Left cardiac atrium (tissue), 4 donors: ENCODE data around the gene ANP32E. TPM values are rescaled to one million over a fixed set of nuclear protein-coding genes. Genes with fewer than 3 reads are reported as not detected.
"Not testable (repeated sequence)": the region's sequence is repeated elsewhere in the genome, so short reads cannot be mapped to it uniquely, and the experiment has no call there.

Source experiments
- ATAC-seq, 2 donors: fragments of 200-7000 bp; cut with Tn5 transposase; one replicate each; pipeline ENCODE4 v1.9.1; 2020; ENCODE audit warnings: mild to moderate bottlenecking in 2 of 2, moderate library complexity in 2 of 2
- DNase-seq: peaks from one replicate; pipeline ENCODE4 v3.0.0-alpha.2; 2020
- intact Hi-C, 2 donors: fragments of 100-400 bp; cut with DNase I; formaldehyde crosslinking; loops; one replicate each; pipeline versions ENCODE4 v1.14.1 to v1.15.1; 2022 to 2023
- total RNA-seq, 2 donors: library from RNA; stranded (reverse); fragmentation: NEBNext Ultra II Directional; extraction: Animal tissue kit (Norgen Biotek cat#: 25700); gene quantifications; one replicate each; pipeline ENCODE4 v1.2.1, GENCODE V29; 2021
- donor health status: DM: no; HTN: yes; CAD: no.
- donor health status: DM: no; HTN: yes; CAD: no; lungs with severe emphysema.
- donor health status: DM: yes; HTN: yes; CAD: no.
- donor health status: Dilated cardiomyopathy.

Gene ANP32E
- total RNA-seq, 2 donors from 2014 or later: 25.5 to 38.1 TPM

- ATAC-seq: no peak
- no peak for DNase-seq
- intact Hi-C loops: no loop called here
Measured at GRCh38 chr1:150224983-150225382, 10.9 kb downstream of the ANP32E start.

DNA sequence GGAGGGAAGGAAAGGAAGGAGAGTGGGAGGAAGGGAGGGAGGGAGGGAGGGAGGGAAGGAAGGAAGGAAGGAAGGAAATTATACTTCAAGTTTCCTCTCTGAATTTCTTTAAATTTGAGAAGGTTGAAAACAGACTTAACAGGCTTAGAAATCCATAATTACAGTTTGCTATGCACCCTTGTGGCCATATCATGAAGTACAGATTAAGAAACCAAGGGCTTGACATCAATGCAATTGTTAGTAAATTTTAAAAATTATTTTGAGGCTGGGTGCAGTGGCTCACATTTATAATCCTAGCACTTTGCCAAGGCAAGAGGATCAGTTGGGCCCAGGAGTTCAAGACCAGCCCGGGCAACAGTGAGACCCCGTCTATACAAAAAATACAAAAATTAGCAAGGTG is 14.4 kb downstream of the ANP32E start:
- ATAC-seq (no peak), DNase-seq (no peak)
- intact Hi-C loops: no loop called here

DNA sequence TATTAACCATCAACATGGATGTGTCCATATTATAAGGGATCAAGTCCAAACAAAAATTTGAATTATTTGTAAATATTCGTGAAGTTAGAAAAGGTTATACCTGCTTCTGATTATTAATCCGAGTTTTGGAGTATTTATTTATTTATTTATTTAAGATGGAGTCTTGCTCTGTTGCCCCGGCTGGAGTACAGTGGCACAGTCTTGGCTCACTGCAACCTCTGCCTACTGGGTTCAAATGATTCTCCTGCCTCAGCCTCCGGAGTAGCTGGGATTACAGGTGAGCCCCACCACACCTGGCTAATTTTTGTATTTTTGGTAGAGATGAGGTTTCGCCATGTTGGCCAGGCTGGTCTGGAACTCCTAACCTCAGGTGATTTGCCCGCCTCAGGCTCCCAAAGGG is 20.1 kb downstream of the ANP32E start:
- intact Hi-C loops, DNase-seq, ATAC-seq: not testable (repeated sequence)

DNA sequence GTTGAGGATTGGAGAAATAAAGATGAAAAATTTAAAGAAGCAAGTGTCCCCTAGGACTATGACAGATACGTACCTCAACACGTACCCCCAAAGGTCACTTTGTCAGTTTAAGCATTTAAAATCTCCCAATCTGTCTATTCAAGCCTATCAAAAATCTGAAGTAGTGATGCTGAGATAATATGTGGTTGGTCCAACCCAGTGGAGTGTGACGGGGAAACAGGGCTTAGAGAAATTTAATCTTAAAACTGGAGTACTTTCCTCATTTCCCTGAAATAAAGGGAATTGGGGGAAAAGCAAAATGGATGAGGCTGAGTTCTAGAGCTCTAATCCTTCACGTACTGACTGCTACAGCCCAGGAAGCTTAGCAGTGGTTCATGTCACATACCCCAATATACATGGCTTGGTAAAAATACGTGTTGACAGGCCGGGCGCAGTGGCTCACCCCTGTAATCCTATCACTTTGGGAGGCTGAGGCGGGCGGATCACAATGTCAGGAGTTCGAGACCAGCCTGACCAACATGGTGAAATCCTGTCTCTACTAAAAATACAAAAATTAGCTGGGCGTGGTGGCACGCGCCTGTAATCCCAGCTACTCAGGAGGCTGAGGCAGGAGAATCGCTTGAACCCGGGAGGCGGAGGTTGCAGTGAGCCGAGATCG is 21.7 kb downstream of the ANP32E start:
- DNase-seq, intact Hi-C loops: not testable (repeated sequence)
- ATAC-seq: peak; percentile 2 to 6

- DNase-seq: peak; percentile 97
- intact Hi-C loops: no loop called here
- peak; percentile 100 for ATAC-seq
Measured at GRCh38 chr1:150213170-150214098, 22.5 kb downstream of the ANP32E start.

DNA sequence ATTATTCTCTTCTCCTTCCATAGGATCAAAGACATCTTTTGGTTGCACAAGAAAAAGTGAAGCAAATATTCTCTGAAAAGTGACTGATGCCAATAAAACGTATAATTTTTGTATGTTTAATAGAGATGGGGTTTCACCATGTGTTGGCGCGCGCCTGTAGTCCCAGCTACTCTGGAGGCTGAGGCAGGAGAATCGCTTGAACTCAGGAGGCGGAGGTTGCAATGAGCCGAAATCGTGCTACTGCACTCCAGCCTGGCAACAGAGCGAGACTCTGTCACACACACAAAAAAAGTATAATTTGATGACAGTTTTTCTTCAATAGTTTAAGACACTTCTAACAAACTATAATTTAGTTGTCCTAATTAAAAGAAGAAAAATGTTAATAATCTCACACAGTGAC is 23.8 kb downstream of the ANP32E start:
- intact Hi-C loops: no loop called here
- DNase-seq: no peak
- no peak for ATAC-seq

GRCh38 chr1:150210706-150211105 is 25.2 kb downstream of the ANP32E start:
- ATAC-seq (no peak), DNase-seq (no peak)
- intact Hi-C loops: no loop called here

- intact Hi-C loops: no loop called here
- DNase-seq (no peak), ATAC-seq (no peak)
Measured at GRCh38 chr1:150210091-150210490, 25.8 kb downstream of the ANP32E start.

- intact Hi-C loops, DNase-seq, ATAC-seq: not testable (repeated sequence)
Measured at GRCh38 chr1:150208460-150208859, 27.5 kb downstream of the ANP32E start.

- DNase-seq: no peak
- intact Hi-C loops: no loop called here
- ATAC-seq: no peak
Measured at GRCh38 chr1:150207281-150207971, 28.5 kb downstream of the ANP32E start.

- intact Hi-C loops: no loop called here
- ATAC-seq (no peak), DNase-seq (no peak)
Measured at GRCh38 chr1:150196417-150196816, 39.5 kb downstream of the ANP32E start.

GRCh38 chr1:150194381-150195031 is 41.4 kb downstream of the ANP32E start:
- DNase-seq (no peak), ATAC-seq (no peak)
- intact Hi-C loops: no loop called here

DNA sequence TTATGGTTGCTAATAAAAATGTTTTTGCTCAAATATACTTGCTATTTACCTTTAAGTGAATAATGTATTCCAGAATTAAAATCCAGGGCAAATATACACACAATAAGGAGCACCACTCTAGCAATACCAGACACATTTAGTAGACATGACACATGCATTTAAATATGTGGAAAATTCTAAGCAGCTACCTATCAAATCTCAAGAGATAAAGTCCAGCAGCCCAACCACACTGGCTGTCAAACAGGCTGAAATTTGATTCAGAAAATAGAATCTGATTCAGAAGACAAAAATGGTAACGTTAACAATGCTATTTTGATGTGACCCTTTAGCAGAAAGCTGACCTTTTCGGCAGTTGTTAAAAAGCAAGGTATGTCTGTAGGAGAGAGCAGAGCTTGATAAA is 43.9 kb downstream of the ANP32E start:
- DNase-seq (no peak), ATAC-seq (peak; percentile 76 to 91)
- intact Hi-C loops: no loop called here

- ATAC-seq (peak; percentile 27 to 48), DNase-seq (no peak)
- intact Hi-C loops: no loop called here
Measured at GRCh38 chr1:150187560-150187931, 48.4 kb downstream of the ANP32E start.

DNA sequence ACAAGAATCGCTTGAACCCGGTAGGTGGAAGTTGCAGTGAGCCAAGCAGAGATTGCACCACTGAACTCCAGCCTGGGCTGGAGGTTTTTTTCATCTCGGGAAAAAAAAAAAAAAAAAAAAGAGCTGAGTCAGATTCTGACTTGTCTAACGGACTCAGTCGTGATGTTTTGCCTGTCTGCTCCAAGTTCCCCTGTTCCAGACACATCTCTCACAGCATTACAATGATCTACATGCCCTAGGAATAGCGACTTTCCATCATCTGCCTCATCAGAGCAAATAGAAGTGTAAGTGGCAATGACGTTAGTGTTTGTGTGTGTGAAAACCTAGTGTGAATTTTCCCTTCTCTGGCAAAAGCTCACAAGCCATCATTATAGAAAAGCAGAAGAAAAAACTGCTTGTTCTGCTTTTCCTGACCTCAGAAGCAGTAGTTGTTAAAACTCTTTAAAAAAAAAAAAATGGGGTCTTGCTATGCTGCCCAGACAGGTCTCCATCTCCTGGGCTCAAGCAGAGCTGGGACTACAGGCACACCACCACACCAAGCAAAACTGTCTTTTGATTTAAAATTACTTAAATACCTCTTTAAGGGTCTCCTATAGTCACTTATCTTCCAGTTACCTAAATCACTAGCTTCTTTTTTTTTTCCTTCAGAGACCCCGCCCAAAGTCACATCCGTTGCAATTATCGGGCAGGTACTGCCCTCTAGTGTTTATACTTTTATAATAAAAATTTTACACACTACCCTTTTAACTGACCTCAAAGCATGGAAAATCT is 48.9 kb downstream of the ANP32E start:
- intact Hi-C loops: no loop called here
- DNase-seq: no peak

DNA sequence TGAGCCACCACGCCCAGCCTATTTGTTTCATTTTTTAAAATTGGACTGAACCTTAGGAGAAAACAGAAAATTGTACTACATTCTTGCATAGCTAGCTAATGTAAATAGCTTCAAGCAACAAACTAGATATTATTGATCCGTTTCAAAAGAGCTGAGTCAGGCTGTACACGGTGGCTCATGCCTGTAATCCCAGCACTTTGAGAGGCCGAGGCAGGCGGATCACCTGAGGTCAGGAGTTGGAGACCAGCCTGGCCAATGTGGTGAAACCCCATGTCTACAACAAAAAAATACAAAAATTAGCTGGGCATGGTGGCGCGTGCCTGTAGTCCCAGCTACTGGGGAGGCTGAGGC is 49.5 kb downstream of the ANP32E start:
- intact Hi-C loops, ATAC-seq, DNase-seq: not testable (repeated sequence)

More for the DNA sequence above, 48.9 kb downstream of the ANP32E start:
- ATAC-seq: peak; percentile 60 to 81

- intact Hi-C loops: no loop called here
- DNase-seq: no peak
- no peak for ATAC-seq
Measured at GRCh38 chr1:150185481-150185880, 50.4 kb downstream of the ANP32E start.

GRCh38 chr1:150183061-150183460 is 52.9 kb downstream of the ANP32E start:
- no peak for DNase-seq
- intact Hi-C loops: no loop called here
- ATAC-seq: no peak

- ATAC-seq: no peak
- intact Hi-C loops: no loop called here
Measured at GRCh38 chr1:150182247-150182646, 53.7 kb downstream of the ANP32E start.

More at GRCh38 chr1:150182247-150182646, 53.7 kb downstream of the ANP32E start:
- DNase-seq: no peak
